ENCODE data around the gene SBNO2. TPM values are rescaled to one million over a fixed set of nuclear protein-coding genes. Genes with fewer than 3 reads are reported as not detected.

SBNO2 gene
- total and polyA plus RNA-seq, 9 of the 15 experiments (the other 6 are each of a cell fraction or from before 2014, with no cell fraction given), result 0.01 to 46.2 (median 6.7) TPM

DNA sequence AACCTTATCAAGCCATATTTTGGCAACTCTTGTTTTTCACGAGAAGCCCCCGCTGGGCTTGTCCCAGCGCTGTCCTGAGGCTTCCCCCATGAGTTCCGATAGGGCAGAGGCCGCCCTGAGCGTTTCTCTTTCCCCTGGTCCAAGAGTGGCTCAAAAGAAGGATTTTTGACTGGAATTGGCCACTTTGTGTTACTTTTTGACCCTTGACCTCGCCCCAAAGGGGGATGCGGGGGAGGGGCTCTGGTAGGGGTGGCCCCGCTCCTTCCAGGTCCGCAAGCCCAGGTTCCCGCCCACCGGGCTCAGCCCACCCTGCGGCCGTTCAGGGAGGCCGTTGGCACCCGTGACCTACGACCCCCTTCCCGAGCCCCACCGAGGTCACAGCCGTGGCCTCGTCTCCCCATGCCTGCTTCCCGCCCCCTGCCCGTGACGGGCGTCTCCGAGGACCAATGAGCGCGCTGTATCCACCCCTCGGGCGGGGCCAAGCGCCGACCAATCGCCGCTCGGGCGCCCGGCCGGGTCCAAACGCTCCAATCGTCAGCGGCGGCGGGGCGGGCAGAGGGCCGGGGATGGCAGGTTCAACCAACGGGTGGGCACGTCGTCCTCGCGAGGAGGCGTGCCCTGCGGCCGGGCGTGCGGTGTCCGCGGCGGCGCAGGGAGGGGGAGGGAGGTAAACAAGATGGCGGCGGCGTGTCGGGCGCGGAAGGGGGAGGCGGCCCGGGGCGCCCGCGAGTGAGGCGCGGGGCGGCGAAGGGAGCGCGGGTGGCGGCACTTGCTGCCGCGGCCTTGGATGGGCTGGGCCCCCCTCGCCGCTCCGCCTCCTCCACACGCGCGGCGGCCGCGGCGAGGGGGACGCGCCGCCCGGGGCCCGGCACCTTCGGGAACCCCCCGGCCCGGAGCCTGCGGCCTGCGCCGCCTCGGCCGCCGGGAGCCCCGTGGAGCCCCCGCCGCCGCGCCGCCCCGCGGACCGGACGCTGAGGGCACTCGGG, 31.3 kb upstream of the SBNO2 start, which contains the start of gene STK11 (continued):
- TF ChIP-seq TEAD1 (CRISPR knock-in tag; IDR thresholded peaks at IDR 0.05) (peak in 1 of 2 experiments; percentile 68; a peak in 1 of 4 replicates), CEBPB (tag; IDR thresholded peaks at IDR 0.05) (no peak), TAL1 (IDR thresholded peaks at IDR 0.05) (no peak), SIN3B (IDR thresholded peaks at IDR 0.05; ENCODE audit: low read depth) (peak; percentile 53), HDAC2 (IDR thresholded peaks at IDR 0.05) (no peak), ZC3H4 (CRISPR knock-in tag; IDR thresholded peaks at IDR 0.05; ENCODE audit: borderline replicate concordance) (no peak), NFATC3 (IDR thresholded peaks at IDR 0.05) (no peak), MTA1 (IDR thresholded peaks at IDR 0.05; ENCODE audit: borderline replicate concordance) (peak; percentile 23; the same call in 1 of the 2 replicates), TGIF2 (CRISPR knock-in tag; IDR thresholded peaks at IDR 0.05) (no peak), SRSF9 (IDR thresholded peaks at IDR 0.05; ENCODE audit: borderline replicate concordance, low read depth, low read length) (no peak), ZNF778 (CRISPR knock-in tag; IDR thresholded peaks at IDR 0.05) (no peak), OTX1 (CRISPR knock-in tag; IDR thresholded peaks at IDR 0.05) (no peak), ARID1B (IDR thresholded peaks at IDR 0.05) (no peak), NFXL1 (CRISPR knock-in tag; IDR thresholded peaks at IDR 0.05) (no peak), KLF13 (tag; IDR thresholded peaks at IDR 0.05; ENCODE audit: borderline replicate concordance, low read depth) (no peak), CBX1 (IDR thresholded peaks at IDR 0.05; ENCODE audit: low read depth) (no peak; the same call in 1 of the 2 replicates), ZKSCAN3 (CRISPR knock-in tag; IDR thresholded peaks at IDR 0.05) (no peak), CBX2 (IDR thresholded peaks at IDR 0.05; ENCODE audit: insufficient read depth, low read length, poor library complexity, severe bottlenecking) (no peak)
- TF ChIP-seq, protein P1, sequence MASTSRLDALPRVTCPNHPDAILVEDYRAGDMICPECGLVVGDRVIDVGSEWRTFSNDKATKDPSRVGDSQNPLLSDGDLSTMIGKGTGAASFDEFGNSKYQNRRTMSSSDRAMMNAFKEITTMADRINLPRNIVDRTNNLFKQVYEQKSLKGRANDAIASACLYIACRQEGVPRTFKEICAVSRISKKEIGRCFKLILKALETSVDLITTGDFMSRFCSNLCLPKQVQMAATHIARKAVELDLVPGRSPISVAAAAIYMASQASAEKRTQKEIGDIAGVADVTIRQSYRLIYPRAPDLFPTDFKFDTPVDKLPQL (IDR thresholded peaks at IDR 0.05; ENCODE audit: extremely low read depth, insufficient read length), result no peak
- TF ChIP-seq, protein P2, sequence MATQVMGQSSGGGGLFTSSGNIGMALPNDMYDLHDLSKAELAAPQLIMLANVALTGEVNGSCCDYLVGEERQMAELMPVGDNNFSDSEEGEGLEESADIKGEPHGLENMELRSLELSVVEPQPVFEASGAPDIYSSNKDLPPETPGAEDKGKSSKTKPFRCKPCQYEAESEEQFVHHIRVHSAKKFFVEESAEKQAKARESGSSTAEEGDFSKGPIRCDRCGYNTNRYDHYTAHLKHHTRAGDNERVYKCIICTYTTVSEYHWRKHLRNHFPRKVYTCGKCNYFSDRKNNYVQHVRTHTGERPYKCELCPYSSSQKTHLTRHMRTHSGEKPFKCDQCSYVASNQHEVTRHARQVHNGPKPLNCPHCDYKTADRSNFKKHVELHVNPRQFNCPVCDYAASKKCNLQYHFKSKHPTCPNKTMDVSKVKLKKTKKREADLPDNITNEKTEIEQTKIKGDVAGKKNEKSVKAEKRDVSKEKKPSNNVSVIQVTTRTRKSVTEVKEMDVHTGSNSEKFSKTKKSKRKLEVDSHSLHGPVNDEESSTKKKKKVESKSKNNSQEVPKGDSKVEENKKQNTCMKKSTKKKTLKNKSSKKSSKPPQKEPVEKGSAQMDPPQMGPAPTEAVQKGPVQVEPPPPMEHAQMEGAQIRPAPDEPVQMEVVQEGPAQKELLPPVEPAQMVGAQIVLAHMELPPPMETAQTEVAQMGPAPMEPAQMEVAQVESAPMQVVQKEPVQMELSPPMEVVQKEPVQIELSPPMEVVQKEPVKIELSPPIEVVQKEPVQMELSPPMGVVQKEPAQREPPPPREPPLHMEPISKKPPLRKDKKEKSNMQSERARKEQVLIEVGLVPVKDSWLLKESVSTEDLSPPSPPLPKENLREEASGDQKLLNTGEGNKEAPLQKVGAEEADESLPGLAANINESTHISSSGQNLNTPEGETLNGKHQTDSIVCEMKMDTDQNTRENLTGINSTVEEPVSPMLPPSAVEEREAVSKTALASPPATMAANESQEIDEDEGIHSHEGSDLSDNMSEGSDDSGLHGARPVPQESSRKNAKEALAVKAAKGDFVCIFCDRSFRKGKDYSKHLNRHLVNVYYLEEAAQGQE (IDR thresholded peaks at IDR 0.05; ENCODE audit: borderline replicate concordance), result no peak
- TF ChIP-seq, protein P2 (CRISPR knock-in tag; IDR thresholded peaks at IDR 0.05; ENCODE audit: low read depth), result no peak
